Neuronal stem cell (in vitro differentiated cells): ENCODE results near the gene OTOGL. TPM values are rescaled to one million over a fixed set of nuclear protein-coding genes. Genes with fewer than 3 reads are reported as not detected.

Experiments
- small RNA-seq: library from polyadenylated mRNA; stranded (forward); fragments of <200 nt; extraction: miRNeasy Mini kit (QIAGEN cat#:217004); gene quantifications from one replicate; pipeline ENCODE3, GENCODE V24; 2013; ENCODE audit not compliant: insufficient read depth

Gene OTOGL

Small RNA genes lying within 50 kb of the gene (small RNA-seq; reads per million reads assigned to genes)
- not detected for gene RN7SKP261
- gene RNU7-106P, result not detected
